Peyer's patch (tissue), 4 donors: ENCODE measurements around the gene ALPK1. TPM values are rescaled to one million over a fixed set of nuclear protein-coding genes. Genes with fewer than 3 reads are reported as not detected.
"Not testable (repeated sequence)": the region's sequence is repeated elsewhere in the genome, so short reads cannot be mapped to it uniquely, and the experiment has no call there.

Experiments
- DNase-seq, 3 donors: peaks; one replicate each; pipeline ENCODE4 v3.0.0-alpha.2; 2017 to 2019
- H3K27ac ChIP-seq, 4 donors: fragments of 200-600 bp; sonication (generic); one replicate each; pipeline ENCODE4 v1.5.1; 2016 to 2019
- H3K27me3 ChIP-seq, 2 donors: fragments of 200-600 bp; sonication (generic); one replicate each; pipeline ENCODE4 v1.5.1; 2019
- H3K36me3 ChIP-seq, 3 donors: fragments of 200-600 bp; sonication (generic); one replicate each; pipeline ENCODE4 v1.5.1; 2016 to 2019
- H3K4me1 ChIP-seq, 4 donors: fragments of 200-600 bp; sonication (generic); one replicate each; pipeline ENCODE4 v1.5.1; 2016 to 2019
- H3K4me3 ChIP-seq, 4 donors: fragments of 200-600 bp; sonication (generic); 1 replicate in 3 of 4; 2 replicates in 1 of 4; pipeline ENCODE4 v1.5.1; 2016 to 2019; ENCODE audit warnings: mild to moderate bottlenecking in 1 of 4
- H3K9me3 ChIP-seq, 4 donors: fragments of 200-600 bp; sonication (generic); one replicate each; pipeline ENCODE4 v1.5.1; 2016 to 2019; ENCODE audit warnings: mild to moderate bottlenecking in 1 of 4
- CTCF ChIP-seq, 6 experiments: fragments of 450-650 bp in 4 of 6; fragments of 200-600 bp in 2 of 6; sonication (generic) in 1 of 6; IDR thresholded peaks; one replicate each; pipeline ENCODE4 v1.5.1; 2017 to 2019; ENCODE audit warnings: antibody characterized with exemption in 6 of 6, mild to moderate bottlenecking in 3 of 6, moderate library complexity in 1 of 6
- POLR2A ChIP-seq, 2 donors: fragments of 450-650 bp; IDR thresholded peaks; one replicate each; pipeline ENCODE4 v1.5.1; 2017; ENCODE audit warnings: antibody characterized with exemption in 2 of 2, mild to moderate bottlenecking in 2 of 2, moderate library complexity in 2 of 2
- total RNA-seq, 4 donors: library from RNA; depleted of rRNA; stranded (reverse); fragments of >200 nt; gene quantifications; one replicate each; pipeline ENCODE4 v1.1.0, GENCODE V29; 2016

Gene ALPK1
- total RNA-seq, 4 donors from 2014 or later = 32.0 to 37.0 (median 36.2) TPM

- Histone ChIP-seq H3K27ac (no peak overlapping the region), H3K27me3 (no peaks in the 10 kb centered on the region), H3K4me1 (no peaks in the 10 kb centered on the region), H3K36me3 (peaks cover 0 to 29% (median 0%) of the 10 kb centered on the region in 3 donors), H3K4me3 (no peak overlapping the region), H3K9me3 (no peaks in the 10 kb centered on the region)
- TF ChIP-seq CTCF (IDR thresholded peaks at IDR 0.05) = no peak
- no peak for TF ChIP-seq POLR2A (IDR thresholded peaks at IDR 0.05)
- no peak for DNase-seq
Measured at GRCh38 chr4:112431158-112431557, 134.0 kb downstream of the ALPK1 start.

GRCh38 chr4:112436987-112437386 lies 139.8 kb downstream of the ALPK1 start:
- H3K4me1 ChIP-seq = no peaks in the 10 kb centered on the region
- TF ChIP-seq POLR2A (IDR thresholded peaks at IDR 0.05) (no peak), CTCF (IDR thresholded peaks at IDR 0.05) (no peak)
- no peak overlapping the region for H3K4me3 ChIP-seq
- DNase-seq = no peak
- peaks cover 0 to 34% (median 0%) of the 10 kb centered on the region in 3 donors for H3K36me3 ChIP-seq
- H3K27me3 ChIP-seq = no peaks in the 10 kb centered on the region
- no peaks in the 10 kb centered on the region for H3K9me3 ChIP-seq
- H3K27ac ChIP-seq = no peak overlapping the region

- H3K27ac ChIP-seq, H3K27me3 ChIP-seq, H3K4me1 ChIP-seq, H3K9me3 ChIP-seq, H3K4me3 ChIP-seq, DNase-seq: not testable (repeated sequence)
- peaks cover 0 to 37% (median 0%) of the 10 kb centered on the region in 3 donors for H3K36me3 ChIP-seq
Measured at GRCh38 chr4:112442226-112442625, 145.1 kb downstream of the ALPK1 start.

GRCh38 chr4:112448306-112449132 lies 151.3 kb downstream of the ALPK1 start:
- no peak overlapping the region for H3K4me3 ChIP-seq
- no peaks in the 10 kb centered on the region for H3K27me3 ChIP-seq
- no peaks in the 10 kb centered on the region for H3K36me3 ChIP-seq
- DNase-seq = no peak
- TF ChIP-seq CTCF (IDR thresholded peaks at IDR 0.05) (no peak), POLR2A (IDR thresholded peaks at IDR 0.05) (no peak)
- no peaks in the 10 kb centered on the region for H3K9me3 ChIP-seq
- no peaks in the 10 kb centered on the region for H3K4me1 ChIP-seq
- no peak overlapping the region for H3K27ac ChIP-seq

GRCh38 chr4:112449708-112450107 lies 152.5 kb downstream of the ALPK1 start:
- no peaks in the 10 kb centered on the region for H3K4me1 ChIP-seq
- TF ChIP-seq POLR2A (IDR thresholded peaks at IDR 0.05) (no peak), CTCF (IDR thresholded peaks at IDR 0.05) (no peak)
- H3K9me3 ChIP-seq = no peaks in the 10 kb centered on the region
- H3K27ac ChIP-seq = no peak overlapping the region
- no peak for DNase-seq
- H3K4me3 ChIP-seq = no peak overlapping the region
- H3K36me3 ChIP-seq = no peaks in the 10 kb centered on the region
- H3K27me3 ChIP-seq = no peaks in the 10 kb centered on the region

- no peak for DNase-seq
- TF ChIP-seq POLR2A (IDR thresholded peaks at IDR 0.05) (no peak), CTCF (IDR thresholded peaks at IDR 0.05) (no peak)
- H3K27me3 ChIP-seq = no peaks in the 10 kb centered on the region
- H3K4me1 ChIP-seq = no peaks in the 10 kb centered on the region
- no peaks in the 10 kb centered on the region for H3K9me3 ChIP-seq
- no peak overlapping the region for H3K27ac ChIP-seq
- H3K36me3 ChIP-seq = no peaks in the 10 kb centered on the region
- H3K4me3 ChIP-seq = no peak overlapping the region
Measured at GRCh38 chr4:112451104-112451503, 153.9 kb downstream of the ALPK1 start.
